ENCODE measurements around the gene GLRX5. TPM values are rescaled to one million over a fixed set of nuclear protein-coding genes. Genes with fewer than 3 reads are reported as not detected.

The GLRX5 gene
- 10 to 100 TPM; 19.8 to 42.1 (median 33.7) TPM for total RNA-seq

- Histone ChIP-seq H3K27me3 (no peaks in the 10 kb centered on the region), H3K9me3 (no peaks in the 10 kb centered on the region), H3K4me1 (peaks cover 68% of the 10 kb centered on the region), H3K4me3 (peak within 1 kb of the TSS; percentile 84), H3K36me3 (no peaks in the 10 kb centered on the region), H3K27ac (peak within 1 kb of the TSS; percentile 93)
- WGBS: under 1% methylated on average over 31 of the region's 97 CpGs
- TF ChIP-seq, protein P1, sequence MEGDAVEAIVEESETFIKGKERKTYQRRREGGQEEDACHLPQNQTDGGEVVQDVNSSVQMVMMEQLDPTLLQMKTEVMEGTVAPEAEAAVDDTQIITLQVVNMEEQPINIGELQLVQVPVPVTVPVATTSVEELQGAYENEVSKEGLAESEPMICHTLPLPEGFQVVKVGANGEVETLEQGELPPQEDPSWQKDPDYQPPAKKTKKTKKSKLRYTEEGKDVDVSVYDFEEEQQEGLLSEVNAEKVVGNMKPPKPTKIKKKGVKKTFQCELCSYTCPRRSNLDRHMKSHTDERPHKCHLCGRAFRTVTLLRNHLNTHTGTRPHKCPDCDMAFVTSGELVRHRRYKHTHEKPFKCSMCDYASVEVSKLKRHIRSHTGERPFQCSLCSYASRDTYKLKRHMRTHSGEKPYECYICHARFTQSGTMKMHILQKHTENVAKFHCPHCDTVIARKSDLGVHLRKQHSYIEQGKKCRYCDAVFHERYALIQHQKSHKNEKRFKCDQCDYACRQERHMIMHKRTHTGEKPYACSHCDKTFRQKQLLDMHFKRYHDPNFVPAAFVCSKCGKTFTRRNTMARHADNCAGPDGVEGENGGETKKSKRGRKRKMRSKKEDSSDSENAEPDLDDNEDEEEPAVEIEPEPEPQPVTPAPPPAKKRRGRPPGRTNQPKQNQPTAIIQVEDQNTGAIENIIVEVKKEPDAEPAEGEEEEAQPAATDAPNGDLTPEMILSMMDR (IDR thresholded peaks at IDR 0.05): peak in 1 of 2 donors; percentile 16
- TF ChIP-seq EP300 (IDR thresholded peaks at IDR 0.05) (no peak), POLR2AphosphoS5 (IDR thresholded peaks at IDR 0.05) (peak in 2 of 3 donors; percentile 72 to 89), POLR2A (IDR thresholded peaks at IDR 0.05) (peak in 1 of 2 donors; percentile 62)
- peak; percentile 99 to 100 for DNase-seq (ENCODE audit: low spot score in 2 of 2)
These were observed at the start of gene GLRX5 for GRCh38 chr14:95534299-95535225. Gene GLRX5 (plus strand): TSS chr14:95535050. CDS start chr14:95535090, 40 bp downstream.

DNA sequence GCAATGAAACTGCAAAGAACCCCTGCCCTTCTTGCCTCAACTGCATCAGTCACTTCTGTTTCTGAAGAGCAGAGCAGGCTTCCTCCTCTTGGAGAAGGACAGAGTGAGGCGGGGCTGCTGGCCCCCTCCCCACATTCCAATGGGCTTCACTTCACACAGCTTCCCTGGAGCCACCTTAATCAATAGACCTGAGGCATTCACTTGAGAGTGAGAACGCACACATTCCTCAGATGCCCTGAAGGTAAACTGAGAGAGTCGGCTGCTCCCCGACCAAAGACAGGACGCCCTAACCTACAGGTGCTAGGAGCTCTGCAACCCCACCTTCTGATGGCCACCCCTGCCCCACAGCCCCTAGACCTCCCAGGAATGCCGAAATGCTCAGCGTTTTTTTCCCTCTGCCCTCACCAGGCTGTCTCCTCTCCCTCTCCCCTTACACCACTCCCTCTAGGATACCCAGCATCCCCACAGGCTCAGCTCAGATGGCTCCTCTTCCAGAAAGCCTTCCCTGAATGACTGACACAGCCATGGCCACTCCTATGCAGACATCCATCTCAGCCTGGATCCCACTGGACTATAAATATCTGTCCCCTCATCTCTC, 49.5 kb upstream of the GLRX5 start:
- peak overlapping the region; percentile 83 for H3K27ac ChIP-seq
- H3K9me3 ChIP-seq: no peaks in the 10 kb centered on the region
- TF ChIP-seq EP300 (IDR thresholded peaks at IDR 0.05): no peak
- TF ChIP-seq, protein P1 (IDR thresholded peaks at IDR 0.05): no peak
- TF ChIP-seq POLR2AphosphoS5 (IDR thresholded peaks at IDR 0.05): no peak
- no peak for TF ChIP-seq POLR2A (IDR thresholded peaks at IDR 0.05)
- DNase-seq (ENCODE audit: low spot score in 2 of 2): no peak
- H3K27me3 ChIP-seq: no peaks in the 10 kb centered on the region
- no peaks in the 10 kb centered on the region for H3K36me3 ChIP-seq
- peaks cover 93% of the 10 kb centered on the region for H3K4me1 ChIP-seq
- H3K4me3 ChIP-seq: no peak overlapping the region
- WGBS: 80% methylated on average over 7 of the region's 7 CpGs

- Histone ChIP-seq H3K27me3 (no peaks in the 10 kb centered on the region), H3K27ac (peak overlapping the region; percentile 14), H3K36me3 (no peaks in the 10 kb centered on the region), H3K9me3 (no peaks in the 10 kb centered on the region), H3K4me1 (peaks cover 90% of the 10 kb centered on the region), H3K4me3 (no peak overlapping the region)
- 82% methylated on average over 15 of the region's 15 CpGs for WGBS
- TF ChIP-seq POLR2A (IDR thresholded peaks at IDR 0.05) (no peak), EP300 (IDR thresholded peaks at IDR 0.05) (no peak)
- TF ChIP-seq, protein P1 (IDR thresholded peaks at IDR 0.05): no peak
- DNase-seq (ENCODE audit: low spot score in 2 of 2): no peak
These were observed 47.8 kb upstream of the GLRX5 start for GRCh38 chr14:95486875-95487668.

DNA sequence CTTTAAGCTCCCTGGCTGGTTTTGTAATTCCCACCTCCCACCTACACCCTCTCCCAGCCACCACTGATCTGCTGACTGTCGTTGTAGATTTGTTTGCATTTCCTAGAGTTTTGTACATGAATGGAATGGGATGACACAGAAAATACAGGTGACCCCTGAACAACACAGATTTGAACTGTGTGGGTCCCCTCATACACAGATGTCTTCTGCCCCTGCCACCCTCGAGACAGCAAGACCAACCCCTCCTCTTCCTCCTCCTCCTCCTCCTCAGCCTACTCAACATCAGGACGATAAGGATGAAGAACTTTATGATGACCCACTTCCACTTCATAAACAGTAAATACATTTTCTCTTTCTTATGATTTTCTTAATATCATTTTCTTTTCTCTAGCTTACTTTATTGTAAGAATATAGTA, 47.2 kb upstream of the GLRX5 start:
- H3K4me3 ChIP-seq: no peak overlapping the region
- H3K4me1 ChIP-seq: peaks cover 84% of the 10 kb centered on the region
- no peak overlapping the region for H3K27ac ChIP-seq
- no peaks in the 10 kb centered on the region for H3K27me3 ChIP-seq
- no peak for DNase-seq (ENCODE audit: low spot score in 2 of 2)
- WGBS: 70% methylated on average over 3 of the region's 3 CpGs
- H3K9me3 ChIP-seq: no peaks in the 10 kb centered on the region
- H3K36me3 ChIP-seq: no peaks in the 10 kb centered on the region
- TF ChIP-seq EP300 (IDR thresholded peaks at IDR 0.05) (no peak), POLR2AphosphoS5 (IDR thresholded peaks at IDR 0.05) (no peak), POLR2A (IDR thresholded peaks at IDR 0.05) (no peak)
- TF ChIP-seq, protein P1 (IDR thresholded peaks at IDR 0.05): no peak
